Retinal pigment epithelial cell (primary cell): ENCODE measurements around the gene NOP53.
"Not testable (repeated sequence)": the region's sequence is repeated elsewhere in the genome, so short reads cannot be mapped to it uniquely, and the experiment has no call there.

ENCODE experiments used
- DNase-seq: peaks from one replicate; pipeline ENCODE4 v3.0.0-alpha.2; 2010; ENCODE audit warnings: low read depth
- H3K4me3 ChIP-seq: 2 replicates; pipeline ENCODE4 v1.5.1; 2011; ENCODE audit warnings: mild to moderate bottlenecking, low read length, control low read depth, moderate library complexity
- TF ChIP-seq, protein P1 (sequence below): conservative IDR thresholded peaks from 2 replicates; pipeline ENCODE4 v1.5.1; 2011; ENCODE audit warnings: low read depth, low read length, control low read depth, inconsistent platforms

The NOP53 gene

GRCh38 chr19:47769534-47769933, 24.2 kb downstream of the NOP53 start:
- DNase-seq: no peak
- TF ChIP-seq, protein P1, sequence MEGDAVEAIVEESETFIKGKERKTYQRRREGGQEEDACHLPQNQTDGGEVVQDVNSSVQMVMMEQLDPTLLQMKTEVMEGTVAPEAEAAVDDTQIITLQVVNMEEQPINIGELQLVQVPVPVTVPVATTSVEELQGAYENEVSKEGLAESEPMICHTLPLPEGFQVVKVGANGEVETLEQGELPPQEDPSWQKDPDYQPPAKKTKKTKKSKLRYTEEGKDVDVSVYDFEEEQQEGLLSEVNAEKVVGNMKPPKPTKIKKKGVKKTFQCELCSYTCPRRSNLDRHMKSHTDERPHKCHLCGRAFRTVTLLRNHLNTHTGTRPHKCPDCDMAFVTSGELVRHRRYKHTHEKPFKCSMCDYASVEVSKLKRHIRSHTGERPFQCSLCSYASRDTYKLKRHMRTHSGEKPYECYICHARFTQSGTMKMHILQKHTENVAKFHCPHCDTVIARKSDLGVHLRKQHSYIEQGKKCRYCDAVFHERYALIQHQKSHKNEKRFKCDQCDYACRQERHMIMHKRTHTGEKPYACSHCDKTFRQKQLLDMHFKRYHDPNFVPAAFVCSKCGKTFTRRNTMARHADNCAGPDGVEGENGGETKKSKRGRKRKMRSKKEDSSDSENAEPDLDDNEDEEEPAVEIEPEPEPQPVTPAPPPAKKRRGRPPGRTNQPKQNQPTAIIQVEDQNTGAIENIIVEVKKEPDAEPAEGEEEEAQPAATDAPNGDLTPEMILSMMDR: no peak
- no peak overlapping the region for H3K4me3 ChIP-seq

GRCh38 chr19:47771291-47771690, 25.9 kb downstream of the NOP53 start:
- not testable (repeated sequence) for H3K4me3 ChIP-seq, DNase-seq

DNA sequence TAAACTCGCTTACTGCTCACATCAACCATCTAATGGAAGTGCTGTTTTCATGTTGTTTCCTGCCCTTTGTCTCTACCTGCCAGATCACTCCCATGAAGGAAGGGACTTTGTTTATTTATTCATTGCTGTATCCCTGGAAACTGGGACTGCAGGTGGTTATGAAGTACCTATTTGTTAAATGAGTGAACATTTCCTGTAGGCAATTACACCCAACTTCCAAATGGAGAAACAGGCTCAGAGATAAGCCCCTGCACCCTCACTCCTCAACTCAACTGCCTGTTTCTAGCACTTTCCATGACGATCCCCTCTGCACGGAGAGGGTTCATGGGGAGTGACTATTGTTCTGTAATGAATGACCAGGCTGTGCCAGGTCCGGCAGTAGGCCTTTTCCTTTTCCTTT, 31.2 kb downstream of the NOP53 start:
- no peak for DNase-seq

GRCh38 chr19:47777245-47778048, 32.1 kb downstream of the NOP53 start:
- peak overlapping the region; percentile 85 for H3K4me3 ChIP-seq
- DNase-seq: not testable (repeated sequence)

More for the DNA sequence above, 31.2 kb downstream of the NOP53 start:
- H3K4me3 ChIP-seq: no peak overlapping the region
- TF ChIP-seq, protein P1: no peak

DNA sequence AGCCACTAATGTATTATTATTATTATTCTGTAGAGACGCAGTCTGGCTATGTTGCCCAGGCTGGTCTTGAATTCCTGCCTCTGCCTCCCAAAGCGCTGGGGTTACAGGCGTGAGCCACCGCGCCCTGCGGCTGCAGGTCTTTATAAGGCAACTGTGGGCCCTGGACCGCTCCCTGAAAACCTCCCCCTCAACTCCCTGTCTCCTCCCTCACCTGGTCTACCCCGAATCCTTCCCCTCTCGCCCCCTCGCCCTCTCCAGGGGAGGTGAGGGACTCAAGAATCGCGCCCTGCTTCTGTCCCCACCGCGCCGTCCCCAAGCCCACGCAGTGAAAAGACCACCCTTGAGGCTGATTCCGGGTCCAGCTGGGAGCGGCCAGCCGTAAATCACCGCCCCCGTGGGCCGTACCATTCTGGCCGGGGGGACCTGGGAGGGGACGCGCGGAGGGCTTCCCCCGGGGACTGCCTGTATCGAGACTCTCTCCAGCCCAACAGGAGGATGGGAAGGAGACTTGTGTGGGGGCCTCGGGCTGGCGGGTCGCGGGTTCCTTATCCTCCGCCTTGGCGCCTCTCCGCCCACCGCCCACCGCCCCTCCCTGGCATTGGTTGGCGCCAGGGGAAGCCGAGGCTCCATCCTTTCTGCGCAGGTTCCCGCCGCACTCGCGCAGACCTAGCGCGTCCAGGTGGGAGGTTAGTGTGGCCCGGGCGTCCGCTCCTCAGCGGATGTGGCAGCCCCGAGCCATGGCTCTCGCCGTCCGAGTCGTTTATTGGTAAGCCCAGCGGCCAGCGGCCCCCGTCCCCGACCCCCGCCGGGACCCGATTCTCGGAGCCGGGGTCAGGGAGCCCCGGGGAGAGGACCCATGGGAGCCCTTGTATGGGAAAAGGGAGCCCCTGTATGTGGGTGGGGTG, 33.0 kb downstream of the NOP53 start, which contains the start of gene SELENOW:
Gene SELENOW, plus strand, starts transcription at position 655 of the 905 bp plus-strand sequence. Its CDS starts 83 bp downstream, at position 738.
- TF ChIP-seq, protein P1: no peak
- peak within 1 kb of the TSS; percentile 85 for H3K4me3 ChIP-seq
- no peak for DNase-seq

GRCh38 chr19:47778954-47779351, 33.6 kb downstream of the NOP53 start:
- TF ChIP-seq, protein P1: no peak
- H3K4me3 ChIP-seq: peak overlapping the region; percentile 85
- no peak for DNase-seq

GRCh38 chr19:47779524-47780214, 34.3 kb downstream of the NOP53 start:
- no peak for DNase-seq
- peak overlapping the region; percentile 85 for H3K4me3 ChIP-seq
- TF ChIP-seq, protein P1: no peak
